Glutamatergic neuron (in vitro differentiated cells): ENCODE results near the gene MYO1E. TPM values are rescaled to one million over a fixed set of nuclear protein-coding genes. Genes with fewer than 3 reads are reported as not detected.

ENCODE experiments used
- DNase-seq: peaks from one replicate; pipeline ENCODE4 v3.0.0; 2022
- H3K27ac Mint-ChIP-seq: one replicate; pipeline ENCODE4 v1.8.0; 2020; ENCODE audit warnings: mild to moderate bottlenecking, mixed read lengths, inconsistent platforms; ENCODE audit not compliant: unreplicated experiment
- H3K27me3 Mint-ChIP-seq: one replicate; pipeline ENCODE4 v1.8.0; 2020; ENCODE audit warnings: mild to moderate bottlenecking, moderate library complexity, mixed read lengths, inconsistent platforms; ENCODE audit not compliant: unreplicated experiment
- H3K36me3 Mint-ChIP-seq: one replicate; pipeline ENCODE4 v1.8.0; 2020; ENCODE audit warnings: mild to moderate bottlenecking, mixed read lengths, inconsistent platforms; ENCODE audit not compliant: unreplicated experiment
- H3K4me1 Mint-ChIP-seq: one replicate; pipeline ENCODE4 v1.8.0; 2020; ENCODE audit warnings: mild to moderate bottlenecking, low read depth, mixed read lengths, inconsistent platforms; ENCODE audit not compliant: unreplicated experiment
- H3K4me3 Mint-ChIP-seq: one replicate; pipeline ENCODE4 v1.8.0; 2020; ENCODE audit warnings: mild to moderate bottlenecking, mixed read lengths, inconsistent platforms; ENCODE audit not compliant: unreplicated experiment
- H3K9me3 Mint-ChIP-seq: one replicate; pipeline ENCODE4 v1.8.0; 2020; ENCODE audit warnings: mild to moderate bottlenecking, moderate library complexity, mixed read lengths, inconsistent platforms; ENCODE audit not compliant: unreplicated experiment
- total RNA-seq: library from RNA; stranded (reverse); fragmentation: NEBNext Ultra II Directional; extraction: Animal tissue kit (Norgen Biotek cat#: 25700); gene quantifications from one replicate; pipeline ENCODE4 v1.2.1, GENCODE V29; 2021; ENCODE audit not compliant: unreplicated experiment
- TF ChIP-seq, protein P1 (sequence below): fragments of 200-600 bp; sonication (generic); IDR thresholded peaks from one replicate; pipeline ENCODE4 v1.5.0; 2021; ENCODE audit not compliant: partially characterized antibody, unreplicated experiment

The MYO1E gene
- total RNA-seq, 1 donor from 2014 or later, result 7.9 TPM

DNA sequence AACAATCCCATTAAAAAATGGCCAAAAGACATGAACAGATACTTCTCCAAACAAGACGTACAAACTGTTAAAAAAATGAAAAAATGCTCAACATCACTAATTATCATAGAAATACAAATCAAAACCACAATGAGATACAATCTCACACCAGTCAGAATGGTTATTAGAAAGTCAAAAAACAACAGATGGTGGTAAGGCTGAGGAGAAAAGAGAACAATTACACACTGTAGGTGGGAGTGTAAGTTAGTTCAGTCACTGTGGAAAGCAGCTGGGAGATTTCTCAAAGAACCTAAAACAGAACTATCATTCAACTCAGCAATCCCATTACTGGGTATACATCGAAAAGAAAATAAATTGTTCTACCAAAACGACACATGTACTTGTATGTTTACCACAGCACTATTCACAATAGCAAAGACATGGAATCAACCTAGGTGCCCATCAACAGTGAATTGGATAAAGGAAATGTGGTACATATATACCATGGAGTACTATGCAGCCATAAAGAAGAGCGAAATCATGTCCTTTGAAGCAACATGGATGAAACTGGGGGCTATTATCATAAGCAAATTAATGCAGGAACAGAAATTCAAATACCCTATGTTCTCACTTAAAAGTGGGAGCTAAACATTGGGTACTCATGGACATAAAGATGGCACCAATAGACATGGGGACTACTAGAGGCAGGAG lies 51.5 kb downstream of the MYO1E start:
- Mint-ChIP-seq H3K9me3 (no peaks in the 10 kb centered on the region), H3K27ac (no peak overlapping the region), H3K27me3 (no peaks in the 10 kb centered on the region), H3K4me3 (no peak overlapping the region), H3K36me3 (peaks cover 10% of the 10 kb centered on the region), H3K4me1 (no peaks in the 10 kb centered on the region)
- DNase-seq, result no peak
- TF ChIP-seq, protein P1, sequence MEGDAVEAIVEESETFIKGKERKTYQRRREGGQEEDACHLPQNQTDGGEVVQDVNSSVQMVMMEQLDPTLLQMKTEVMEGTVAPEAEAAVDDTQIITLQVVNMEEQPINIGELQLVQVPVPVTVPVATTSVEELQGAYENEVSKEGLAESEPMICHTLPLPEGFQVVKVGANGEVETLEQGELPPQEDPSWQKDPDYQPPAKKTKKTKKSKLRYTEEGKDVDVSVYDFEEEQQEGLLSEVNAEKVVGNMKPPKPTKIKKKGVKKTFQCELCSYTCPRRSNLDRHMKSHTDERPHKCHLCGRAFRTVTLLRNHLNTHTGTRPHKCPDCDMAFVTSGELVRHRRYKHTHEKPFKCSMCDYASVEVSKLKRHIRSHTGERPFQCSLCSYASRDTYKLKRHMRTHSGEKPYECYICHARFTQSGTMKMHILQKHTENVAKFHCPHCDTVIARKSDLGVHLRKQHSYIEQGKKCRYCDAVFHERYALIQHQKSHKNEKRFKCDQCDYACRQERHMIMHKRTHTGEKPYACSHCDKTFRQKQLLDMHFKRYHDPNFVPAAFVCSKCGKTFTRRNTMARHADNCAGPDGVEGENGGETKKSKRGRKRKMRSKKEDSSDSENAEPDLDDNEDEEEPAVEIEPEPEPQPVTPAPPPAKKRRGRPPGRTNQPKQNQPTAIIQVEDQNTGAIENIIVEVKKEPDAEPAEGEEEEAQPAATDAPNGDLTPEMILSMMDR, result no peak

DNA sequence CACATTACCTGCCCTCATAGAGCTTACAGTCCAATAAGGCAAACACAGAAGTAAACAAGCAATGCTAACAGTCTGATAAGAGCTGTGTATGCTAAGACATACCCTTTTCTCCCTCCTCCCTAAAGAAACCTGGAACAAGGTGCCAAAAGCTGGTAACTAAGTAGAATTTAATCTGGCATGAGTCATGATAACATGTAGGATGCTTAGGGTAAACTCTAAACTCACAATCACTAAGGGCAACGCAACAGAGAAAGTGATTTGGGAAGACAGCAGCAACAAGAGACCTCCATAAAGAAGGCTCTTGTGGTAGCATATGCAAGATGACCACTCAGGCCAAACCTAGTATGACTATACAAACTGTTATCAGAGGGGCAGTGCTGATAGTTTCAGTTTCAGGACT lies 55.5 kb downstream of the MYO1E start:
- no peak for DNase-seq
- no peak overlapping the region for H3K27ac Mint-ChIP-seq

DNA sequence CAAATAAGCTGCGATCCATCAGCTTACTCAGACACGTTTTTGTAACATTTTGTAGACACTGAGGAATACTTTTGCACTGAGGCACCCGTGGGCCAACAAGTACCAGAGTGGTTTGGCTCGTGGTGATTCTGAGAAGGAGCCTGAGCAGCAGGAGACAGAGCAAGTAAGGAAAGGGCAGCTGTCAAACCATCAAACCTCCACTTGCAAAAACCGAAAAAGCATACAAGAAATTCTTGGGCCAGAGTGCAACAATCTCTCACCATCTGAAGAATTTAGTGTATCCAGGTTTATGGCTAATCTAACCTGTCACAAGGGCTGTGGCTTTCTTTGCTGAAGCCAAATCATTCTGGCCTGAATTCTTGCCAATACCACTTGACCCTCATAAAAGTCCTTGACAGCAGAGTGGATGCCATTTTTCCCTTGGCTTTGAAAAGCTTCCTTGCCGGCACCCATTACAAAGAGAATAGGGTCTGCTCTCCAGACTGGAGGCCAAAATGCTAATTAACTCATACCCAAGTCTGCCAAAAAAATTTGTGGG lies 56.7 kb downstream of the MYO1E start:
- H3K27ac Mint-ChIP-seq, result no peak overlapping the region
- H3K4me1 Mint-ChIP-seq, result no peaks in the 10 kb centered on the region
- H3K4me3 Mint-ChIP-seq, result no peak overlapping the region
- peaks cover 2% of the 10 kb centered on the region for H3K9me3 Mint-ChIP-seq
- H3K36me3 Mint-ChIP-seq, result peaks cover 6% of the 10 kb centered on the region
- TF ChIP-seq, protein P1, result no peak
- DNase-seq, result no peak
- peaks cover 2% of the 10 kb centered on the region for H3K27me3 Mint-ChIP-seq

More for the DNA sequence above, 55.5 kb downstream of the MYO1E start:
- Mint-ChIP-seq H3K36me3 (peaks cover 10% of the 10 kb centered on the region), H3K9me3 (no peaks in the 10 kb centered on the region), H3K27me3 (no peaks in the 10 kb centered on the region), H3K4me1 (no peaks in the 10 kb centered on the region), H3K4me3 (no peak overlapping the region)
- TF ChIP-seq, protein P1, result no peak

DNA sequence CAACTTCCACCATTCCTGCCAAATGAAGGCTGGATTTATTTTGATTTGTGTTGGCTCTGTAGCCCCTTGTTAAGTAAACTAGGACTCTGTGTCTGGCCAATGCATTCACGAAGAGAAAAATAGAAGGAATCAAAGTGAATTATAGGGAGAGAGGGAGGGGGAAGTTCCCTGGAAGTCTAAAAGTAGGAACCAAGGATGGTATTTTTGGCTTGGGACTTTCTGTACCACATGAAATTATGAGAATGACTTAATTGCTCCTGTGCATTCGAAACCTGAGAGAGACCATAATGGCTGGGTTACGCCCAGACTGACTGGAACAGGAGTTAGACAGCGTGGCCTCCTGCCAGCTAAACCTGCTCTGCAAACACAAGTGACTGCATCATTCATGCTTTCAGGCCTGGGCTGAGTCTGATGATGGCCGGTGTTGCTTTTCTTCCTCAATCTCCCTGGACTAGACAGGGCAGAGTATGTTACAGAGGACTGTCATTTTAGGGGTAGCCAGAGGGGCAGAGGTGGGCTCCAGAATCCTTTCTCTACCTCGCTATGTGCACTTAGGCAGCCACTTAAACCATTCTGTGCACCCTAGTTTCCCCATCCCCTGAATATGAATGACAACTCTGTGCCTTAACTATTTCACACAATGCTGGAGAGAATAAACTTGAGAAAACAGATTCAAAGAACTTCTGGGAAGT lies 58.9 kb downstream of the MYO1E start:
- Mint-ChIP-seq H3K27me3 (peaks cover 2% of the 10 kb centered on the region), H3K27ac (no peak overlapping the region), H3K4me3 (no peak overlapping the region), H3K9me3 (peaks cover 2% of the 10 kb centered on the region), H3K36me3 (peaks cover 6% of the 10 kb centered on the region), H3K4me1 (no peaks in the 10 kb centered on the region)
- TF ChIP-seq, protein P1, result no peak
- no peak for DNase-seq

- Mint-ChIP-seq H3K4me1 (no peaks in the 10 kb centered on the region), H3K9me3 (peaks cover 2% of the 10 kb centered on the region), H3K27me3 (peaks cover 2% of the 10 kb centered on the region), H3K4me3 (no peak overlapping the region), H3K27ac (no peak overlapping the region), H3K36me3 (no peaks in the 10 kb centered on the region)
- TF ChIP-seq, protein P1, result no peak
- DNase-seq, result no peak
Measured at GRCh38 chr15:59312205-59312604, 60.5 kb downstream of the MYO1E start.
